HFF-Myc (cell line): ENCODE results near the gene MOB1B.
"Not testable (repeated sequence)": the region's sequence is repeated elsewhere in the genome, so short reads cannot be mapped to it uniquely, and the experiment has no call there.

Experiments
- DNase-seq: peaks from one replicate; pipeline ENCODE4 v3.0.0-alpha.2; 2011; ENCODE audit warnings: low read depth; ENCODE audit errors: extremely low read depth
- H3K4me3 ChIP-seq: replicated peaks from 2 replicates; pipeline ENCODE4 v1.5.1; 2011; ENCODE audit warnings: low read depth, mild to moderate bottlenecking, control low read depth, low read length
- CTCF ChIP-seq: IDR thresholded peaks from 2 replicates; pipeline ENCODE4 v1.5.1; 2012; ENCODE audit warnings: mild to moderate bottlenecking, low read depth, low read length, control low read depth; ENCODE audit errors: missing control alignments

The MOB1B gene

DNA sequence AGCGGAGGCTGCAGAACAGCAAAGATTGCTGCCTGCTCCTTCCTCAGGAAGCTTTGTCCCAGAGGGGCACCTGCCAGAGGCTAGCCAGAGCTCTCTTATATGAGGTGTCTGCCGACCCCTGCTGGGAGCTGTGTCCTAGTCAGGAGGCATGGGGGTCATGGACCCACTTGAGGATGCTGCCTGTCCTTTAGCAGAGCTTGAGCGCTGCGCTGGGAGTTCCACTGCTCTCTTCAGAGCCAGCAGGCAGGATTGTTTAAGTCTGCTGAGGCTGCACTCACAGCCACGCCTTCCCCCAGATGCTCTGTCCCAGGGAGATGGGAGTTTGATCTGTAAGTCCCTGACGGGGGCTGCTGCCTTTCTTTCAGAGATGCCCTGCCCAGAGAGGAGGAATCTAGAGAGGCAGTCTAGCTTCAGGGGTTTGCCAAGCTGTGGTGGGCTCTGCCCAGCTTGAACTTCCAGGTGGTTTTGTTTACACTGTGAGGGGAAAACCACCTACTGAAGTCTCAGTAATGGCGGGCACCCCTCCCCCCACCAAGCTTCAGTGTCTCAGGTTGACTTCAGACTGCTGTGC, 102.2 kb downstream of the MOB1B start:
- no peak overlapping the region for H3K4me3 ChIP-seq
- no peak for TF ChIP-seq CTCF
- DNase-seq = no peak

GRCh38 chr4:71005025-71005424, 102.9 kb downstream of the MOB1B start:
- not testable (repeated sequence) for DNase-seq, H3K4me3 ChIP-seq

DNA sequence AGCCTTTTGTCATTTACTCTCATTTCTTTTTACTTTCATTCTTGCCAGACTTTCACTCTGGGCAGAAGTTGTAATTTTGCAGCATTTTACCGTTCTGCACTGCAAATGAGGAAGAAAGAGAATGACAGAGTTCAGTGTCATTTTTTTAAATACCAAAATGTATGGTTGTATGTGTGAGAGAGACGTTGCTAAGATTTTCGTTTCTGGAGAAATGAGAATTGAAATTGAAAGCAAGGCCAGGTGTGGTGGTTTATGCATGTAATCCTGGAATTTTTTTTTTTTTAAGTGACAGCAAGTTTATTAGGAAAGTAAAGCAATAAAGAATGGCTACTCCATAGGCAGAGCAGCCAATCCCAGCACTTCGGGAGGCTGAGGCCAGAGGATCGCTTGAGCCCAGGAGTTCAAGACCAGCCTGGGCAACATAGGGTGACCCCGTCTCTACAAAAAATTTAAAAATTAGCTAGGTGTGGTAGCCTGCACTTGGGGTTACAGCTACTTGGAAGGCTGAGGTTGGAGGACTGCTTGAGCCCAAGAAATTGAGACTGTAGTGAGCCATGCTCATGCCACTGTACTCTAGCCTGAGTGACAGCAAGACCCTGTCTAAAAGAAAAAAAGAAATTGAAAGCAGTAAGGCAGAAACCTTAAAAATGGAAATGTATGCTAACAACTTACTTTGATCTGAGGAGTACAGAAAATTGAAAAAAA, 104.2 kb downstream of the MOB1B start:
- H3K4me3 ChIP-seq = no peak overlapping the region
- no peak for TF ChIP-seq CTCF
- DNase-seq = no peak

DNA sequence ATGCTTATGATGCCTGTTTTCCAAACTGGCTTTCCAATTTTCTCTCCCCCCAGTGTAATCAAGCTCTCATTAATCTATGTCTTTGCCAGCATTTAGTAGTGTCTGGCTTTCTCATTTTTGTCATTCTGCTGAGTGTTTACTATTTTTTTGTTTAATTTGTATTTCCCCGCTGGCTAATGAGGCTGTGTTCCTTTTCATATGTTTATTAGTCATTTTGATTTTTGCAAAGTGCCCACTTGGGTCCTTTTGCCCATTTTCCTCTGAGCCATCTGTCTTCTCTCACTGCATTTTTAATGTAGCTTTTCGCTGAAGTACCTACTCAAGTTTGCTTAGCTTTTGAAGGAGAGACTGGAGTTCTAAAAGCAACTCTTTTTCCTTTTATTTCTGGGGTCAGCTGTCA, 106.0 kb downstream of the MOB1B start:
- no peak for DNase-seq
- H3K4me3 ChIP-seq = no peak overlapping the region
- no peak for TF ChIP-seq CTCF

GRCh38 chr4:71009086-71009485, 106.9 kb downstream of the MOB1B start:
- no peak overlapping the region for H3K4me3 ChIP-seq
- TF ChIP-seq CTCF = no peak
- no peak for DNase-seq

DNA sequence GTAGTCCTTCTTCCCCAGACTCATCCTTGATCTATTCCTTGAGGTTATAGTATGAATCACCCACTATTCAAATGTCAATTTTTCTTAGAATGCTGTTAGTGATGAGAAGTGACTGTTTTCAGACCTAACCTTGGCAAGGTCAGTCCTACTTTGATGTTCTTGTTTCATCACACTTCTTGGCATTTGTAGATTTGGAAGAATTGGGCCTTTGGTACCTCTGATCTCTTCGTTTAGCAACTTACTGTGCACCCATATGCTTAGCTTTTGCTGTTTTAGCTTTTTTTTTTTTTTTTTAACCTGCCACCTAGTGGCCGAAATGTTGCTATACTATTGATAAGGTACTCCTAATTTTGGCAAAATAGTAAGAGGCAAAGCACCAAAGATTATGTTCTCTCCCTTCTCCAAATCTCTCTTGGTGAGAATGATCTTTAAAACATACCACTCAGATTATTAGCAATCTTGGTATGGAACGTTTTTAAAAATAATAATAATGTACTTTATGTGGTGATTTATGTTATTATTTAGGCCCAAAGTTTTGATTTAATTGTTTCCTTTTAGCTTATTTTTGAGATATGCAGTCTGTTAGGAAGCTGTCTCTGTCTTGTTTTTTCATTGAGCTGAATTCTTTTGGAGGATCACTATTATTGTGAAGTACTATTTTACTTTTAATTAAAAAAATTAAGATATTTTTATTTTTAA, 107.9 kb downstream of the MOB1B start:
- no peak overlapping the region for H3K4me3 ChIP-seq
- DNase-seq = peak; percentile 19
- TF ChIP-seq CTCF = peak; percentile 59

DNA sequence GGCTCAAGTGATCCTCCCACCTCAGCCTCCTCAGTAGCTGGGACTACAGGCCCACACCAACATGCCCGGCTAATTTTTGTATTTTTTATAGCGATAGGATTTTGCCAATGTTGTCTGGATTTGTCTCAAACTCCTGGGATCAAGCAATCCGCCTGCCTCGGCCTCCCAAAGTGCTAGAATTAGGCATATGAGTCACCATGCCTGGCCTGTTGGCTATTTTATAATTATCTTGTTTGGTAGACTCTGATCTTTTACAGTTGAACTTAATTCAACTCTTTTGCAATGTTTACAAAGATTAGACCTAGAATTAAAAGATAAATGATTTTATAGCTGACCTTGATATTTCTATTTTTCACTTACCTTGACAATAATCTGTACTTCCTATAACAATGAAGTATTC, 109.3 kb downstream of the MOB1B start:
- TF ChIP-seq CTCF = no peak
- DNase-seq = no peak

GRCh38 chr4:71017391-71017790, 115.2 kb downstream of the MOB1B start:
- H3K4me3 ChIP-seq, DNase-seq: not testable (repeated sequence)

More for the DNA sequence above, 109.3 kb downstream of the MOB1B start:
- H3K4me3 ChIP-seq = no peak overlapping the region
